Ectodermal cell (in vitro differentiated cells): ENCODE data around the gene TSPAN14.

Experiments used
- H3K27ac ChIP-seq: 2 replicates; pipeline ENCODE4 v1.7.0; 2013; ENCODE audit warnings: mild to moderate bottlenecking, low read depth, low read length; ENCODE audit not compliant: insufficient read depth, poor library complexity, severe bottlenecking
- H3K27me3 ChIP-seq: 2 replicates; pipeline ENCODE4 v1.7.0; 2013; ENCODE audit warnings: mild to moderate bottlenecking, low read length; ENCODE audit not compliant: insufficient read depth, control insufficient read depth, poor library complexity, severe bottlenecking
- H3K36me3 ChIP-seq: one replicate; pipeline ENCODE4 v1.7.0; 2013; ENCODE audit warnings: low read length; ENCODE audit not compliant: control insufficient read depth, insufficient read depth
- H3K4me1 ChIP-seq: one replicate; pipeline ENCODE4 v1.7.0; 2013; ENCODE audit warnings: low read length; ENCODE audit not compliant: control insufficient read depth, insufficient read depth
- H3K4me3 ChIP-seq: 2 replicates; pipeline ENCODE4 v1.7.0; 2013; ENCODE audit warnings: low read depth, low read length, control low read depth; ENCODE audit not compliant: insufficient read depth
- H3K9me3 ChIP-seq: 2 replicates; pipeline ENCODE4 v1.7.0; 2013; ENCODE audit warnings: mild to moderate bottlenecking, low read length, moderate library complexity; ENCODE audit not compliant: control insufficient read depth
- WGBS, 2 experiments: methylation state at CpG; one replicate each; pipeline ENCODE4 v1.1.7; 2013; ENCODE audit warnings: missing lambda C conversion rate in 2 of 2; 5-methylcytosine and 5-hydroxymethylcytosine counted together

TSPAN14 gene

DNA sequence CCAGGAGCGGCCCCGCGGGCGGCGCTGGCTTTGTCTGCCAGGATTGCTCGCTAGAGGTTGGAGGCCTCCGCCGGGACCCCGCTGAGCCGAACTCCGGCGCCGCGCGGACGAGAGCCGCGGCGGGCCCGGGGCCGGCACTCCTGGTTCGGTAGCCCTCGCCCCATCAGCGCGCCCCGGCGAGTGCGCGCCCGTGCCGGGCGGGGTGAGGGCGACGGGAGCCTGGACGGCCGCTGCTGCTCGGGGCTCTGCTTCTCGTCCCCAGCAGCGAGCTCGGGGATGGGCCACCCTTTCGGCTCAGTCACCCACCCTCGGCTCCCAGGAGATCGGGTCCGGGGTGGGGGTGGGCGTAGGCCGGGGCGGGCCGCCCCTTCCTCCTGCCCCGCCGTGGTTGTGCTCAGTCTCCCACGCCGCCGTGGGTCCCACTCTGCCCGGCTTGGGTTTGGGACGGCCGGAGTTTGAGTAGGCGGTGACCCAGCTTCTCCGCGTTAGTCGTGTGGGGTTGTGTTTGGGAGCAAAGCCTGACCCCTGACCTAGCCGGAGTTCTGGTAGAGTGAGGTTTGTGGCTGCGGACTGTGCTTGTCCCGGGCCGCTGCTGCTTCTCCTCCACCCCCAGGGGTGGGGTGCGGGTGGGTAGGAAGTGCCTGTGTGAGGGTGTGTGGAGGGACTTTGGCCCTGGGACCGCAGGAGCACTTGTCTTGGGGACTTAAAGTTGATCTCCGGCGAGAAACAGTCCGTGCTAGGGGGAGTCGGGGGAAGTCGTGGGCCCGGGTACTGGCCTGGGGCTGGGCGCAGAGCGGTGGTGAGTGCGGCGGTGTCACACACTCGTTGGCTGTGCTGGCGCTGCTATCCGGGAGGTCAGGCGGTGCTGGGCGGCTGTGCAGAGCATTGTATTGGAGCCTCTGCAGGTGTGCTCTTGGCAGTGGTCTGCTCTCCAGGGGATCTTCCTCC is 677 bp downstream of the TSPAN14 start:
- no peaks in the 10 kb centered on the region for H3K9me3 ChIP-seq
- peaks cover 32% of the 10 kb centered on the region for H3K4me1 ChIP-seq
- WGBS, 2 experiments = 0 to 1% methylated on average over 81 of the region's 81 CpGs
- H3K4me3 ChIP-seq = peak overlapping the region; percentile 91
- peak overlapping the region; percentile 87 for H3K27ac ChIP-seq
- H3K36me3 ChIP-seq = no peaks in the 10 kb centered on the region
- H3K27me3 ChIP-seq = no peaks in the 10 kb centered on the region

DNA sequence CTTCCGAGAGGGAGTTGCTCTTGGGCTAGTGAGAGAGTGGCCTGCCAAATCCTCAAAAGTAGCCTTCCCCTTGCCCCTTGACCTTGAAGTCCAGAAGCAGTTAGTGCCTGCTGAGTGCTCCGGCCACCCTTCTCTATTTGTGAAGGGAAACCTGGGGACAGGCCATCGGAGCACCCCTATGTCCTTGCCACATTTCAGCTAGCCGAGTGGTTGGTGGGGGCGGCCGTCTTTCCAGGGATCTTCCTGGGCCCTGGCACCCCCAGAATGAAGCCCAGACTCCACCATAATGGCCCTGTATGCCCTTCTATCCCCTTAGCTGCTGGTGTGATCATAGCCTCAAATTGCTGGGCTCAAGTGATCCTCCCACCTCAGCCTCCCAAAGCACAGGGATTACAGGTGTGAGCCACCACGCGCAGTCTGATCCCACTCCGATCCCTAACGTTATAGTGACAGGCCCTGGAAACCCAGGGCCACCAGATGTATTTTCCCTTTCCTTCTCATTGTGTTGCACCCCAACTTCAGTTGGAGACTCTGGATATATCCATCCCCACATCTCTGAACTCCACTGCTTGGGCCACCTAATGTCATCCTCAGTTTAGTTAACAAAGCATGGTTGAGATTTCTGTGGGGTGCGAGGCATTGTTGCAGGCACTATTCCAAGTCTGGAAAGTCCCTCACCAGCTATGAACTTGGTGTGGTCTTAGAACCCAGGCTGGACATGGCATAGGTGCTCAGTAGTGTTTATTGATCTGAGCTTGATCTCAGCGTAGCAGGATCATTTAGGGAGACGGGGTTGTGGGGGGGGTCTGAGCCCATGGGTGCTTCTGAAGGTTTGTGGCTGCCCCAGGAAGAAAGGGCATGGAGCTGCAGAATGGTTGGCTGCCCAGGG is 1.6 kb downstream of the TSPAN14 start:
- WGBS, 2 experiments = 74 to 78% methylated on average over 13 of the region's 13 CpGs
- Histone ChIP-seq H3K4me1 (peaks cover 39% of the 10 kb centered on the region), H3K27ac (no peak overlapping the region)

DNA sequence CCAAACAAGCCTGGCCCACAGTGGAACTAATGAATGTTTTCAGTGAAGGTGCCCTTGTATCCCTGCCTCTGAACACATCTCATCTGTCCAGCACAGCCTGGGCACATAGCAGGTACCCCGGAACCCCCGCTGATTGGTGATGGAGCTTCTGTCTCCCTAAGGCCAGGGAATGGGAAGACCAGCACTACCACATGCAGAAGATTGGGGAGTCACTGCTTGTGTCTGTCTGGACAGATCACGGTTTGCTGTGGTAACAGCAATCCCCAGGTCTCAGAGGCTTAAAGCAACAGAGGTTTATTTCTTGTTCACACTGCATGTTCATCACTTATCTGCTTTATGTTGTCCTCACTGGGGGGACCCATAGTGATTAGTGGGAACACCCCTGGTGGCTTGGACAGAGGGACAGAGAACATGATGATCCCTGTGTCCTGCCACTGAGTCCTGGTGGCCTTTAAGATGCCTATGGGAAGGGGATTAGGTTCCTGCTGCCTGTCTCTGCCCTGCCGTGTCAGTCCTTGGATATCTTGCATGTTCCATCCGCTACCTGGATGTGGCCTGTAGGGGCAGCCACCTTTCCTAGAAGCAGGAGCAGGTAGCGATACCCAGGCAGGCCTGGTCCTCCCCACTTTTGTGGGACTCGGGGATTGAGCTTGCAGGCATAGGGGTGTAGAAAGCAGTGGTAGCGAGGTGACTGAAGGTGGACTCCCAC is 3.6 kb downstream of the TSPAN14 start:
- Histone ChIP-seq H3K27ac (no peak overlapping the region), H3K4me3 (no peak overlapping the region), H3K36me3 (no peaks in the 10 kb centered on the region), H3K4me1 (peaks cover 59% of the 10 kb centered on the region), H3K27me3 (no peaks in the 10 kb centered on the region), H3K9me3 (no peaks in the 10 kb centered on the region)
- 89 to 94% methylated on average over 8 of the region's 8 CpGs for WGBS, 2 experiments

More for the DNA sequence above, 1.6 kb downstream of the TSPAN14 start:
- H3K27me3 ChIP-seq = no peaks in the 10 kb centered on the region
- H3K36me3 ChIP-seq = no peaks in the 10 kb centered on the region
- peak overlapping the region; percentile 91 for H3K4me3 ChIP-seq
- no peaks in the 10 kb centered on the region for H3K9me3 ChIP-seq

DNA sequence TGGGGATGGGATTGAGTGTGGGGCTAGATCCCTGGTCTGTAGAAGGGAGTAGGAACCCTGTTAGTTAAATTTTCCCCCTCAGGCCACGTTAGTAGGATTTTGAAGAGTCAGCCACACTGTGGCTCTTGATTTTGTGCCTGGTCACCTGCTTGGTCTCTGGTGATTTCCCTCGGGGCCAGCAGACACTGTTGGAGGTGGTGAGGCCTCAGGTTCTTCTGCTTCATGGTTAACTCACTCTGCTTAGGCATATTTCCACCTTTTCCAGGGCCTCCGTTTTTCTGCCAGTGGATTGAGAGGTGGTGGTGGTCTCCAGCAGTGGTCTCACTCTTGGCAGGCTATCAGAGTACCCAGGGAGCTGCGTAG is 4.1 kb downstream of the TSPAN14 start:
- Histone ChIP-seq H3K27me3 (no peaks in the 10 kb centered on the region), H3K36me3 (no peaks in the 10 kb centered on the region), H3K27ac (no peak overlapping the region), H3K4me1 (peaks cover 64% of the 10 kb centered on the region), H3K9me3 (no peaks in the 10 kb centered on the region), H3K4me3 (no peak overlapping the region)
- WGBS, 2 experiments = 88% methylated on average over 4 of the region's 4 CpGs

GRCh38 chr10:80458638-80459037 is 4.5 kb downstream of the TSPAN14 start:
- Histone ChIP-seq H3K27me3 (no peaks in the 10 kb centered on the region), H3K9me3 (no peaks in the 10 kb centered on the region), H3K36me3 (no peaks in the 10 kb centered on the region), H3K4me1 (peaks cover 68% of the 10 kb centered on the region), H3K27ac (no peak overlapping the region), H3K4me3 (no peak overlapping the region)
- WGBS, 2 experiments = 93 to 97% methylated on average over 6 of the region's 6 CpGs

- no peak overlapping the region for H3K27ac ChIP-seq
- 80 to 83% methylated on average over 9 of the region's 9 CpGs for WGBS, 2 experiments
Observed at GRCh38 chr10:80459047-80459865, 5.1 kb downstream of the TSPAN14 start.

GRCh38 chr10:80460399-80461207 is 6.5 kb downstream of the TSPAN14 start:
- Histone ChIP-seq H3K4me1 (peaks cover 82% of the 10 kb centered on the region), H3K27ac (peak overlapping the region; percentile 16), H3K9me3 (no peaks in the 10 kb centered on the region), H3K36me3 (no peaks in the 10 kb centered on the region), H3K4me3 (no peak overlapping the region), H3K27me3 (no peaks in the 10 kb centered on the region)
- WGBS, 2 experiments = 73 to 78% methylated on average over 6 of the region's 6 CpGs

More at GRCh38 chr10:80459047-80459865, 5.1 kb downstream of the TSPAN14 start:
- Histone ChIP-seq H3K27me3 (no peaks in the 10 kb centered on the region), H3K4me1 (peaks cover 74% of the 10 kb centered on the region), H3K9me3 (no peaks in the 10 kb centered on the region), H3K4me3 (no peak overlapping the region), H3K36me3 (no peaks in the 10 kb centered on the region)

DNA sequence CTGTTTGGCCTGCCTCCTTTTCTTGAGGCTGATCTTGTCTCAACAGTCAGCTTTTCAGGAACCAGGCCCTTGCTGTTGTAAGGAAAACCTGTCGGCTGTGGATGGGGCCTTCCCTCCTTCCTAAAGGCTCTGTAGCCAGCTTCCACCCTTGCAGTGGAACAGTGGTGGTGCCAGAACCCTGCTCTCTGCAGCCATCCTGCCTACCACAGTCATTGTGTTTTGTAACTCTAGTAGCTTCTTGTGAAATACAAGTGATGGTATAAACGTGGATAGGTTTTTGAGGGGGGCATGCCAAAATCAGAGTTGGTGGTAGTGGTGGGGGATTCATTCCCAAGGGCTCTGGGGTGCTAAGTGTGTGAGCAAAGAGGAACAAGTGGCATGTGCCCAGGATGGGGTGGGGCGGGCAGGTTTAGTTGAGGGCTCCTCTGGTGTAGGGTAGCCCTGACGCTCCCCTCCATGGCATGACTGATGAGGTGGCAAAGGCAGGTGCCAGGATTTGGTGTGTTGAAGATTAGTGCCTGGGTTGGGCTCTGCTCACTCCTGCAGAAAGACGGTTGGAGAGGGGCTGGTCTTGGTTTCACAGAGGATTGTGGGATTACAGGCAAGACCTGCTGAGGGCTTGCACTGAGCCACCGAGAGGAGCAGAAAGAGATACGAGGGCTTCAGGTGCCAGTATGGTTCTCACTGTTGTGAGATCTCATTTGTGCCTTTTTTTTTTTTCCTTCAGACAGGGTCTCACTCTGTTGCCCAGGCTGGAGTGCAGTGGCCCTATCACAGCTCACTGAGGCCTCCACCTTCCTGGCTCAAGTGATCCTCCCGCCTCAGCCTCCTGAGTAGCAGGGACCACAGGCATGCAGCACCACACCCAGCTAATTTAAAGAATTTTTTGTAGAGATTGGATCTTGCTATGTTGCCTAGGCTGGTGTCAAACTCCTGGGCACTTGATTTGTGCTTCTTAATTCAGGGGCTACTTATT is 7.4 kb downstream of the TSPAN14 start:
- H3K4me1 ChIP-seq = peaks cover 82% of the 10 kb centered on the region
- no peaks in the 10 kb centered on the region for H3K36me3 ChIP-seq

More for the DNA sequence above, 7.4 kb downstream of the TSPAN14 start:
- H3K9me3 ChIP-seq = no peaks in the 10 kb centered on the region
- WGBS, 2 experiments = 86 to 93% methylated on average over 8 of the region's 8 CpGs
- H3K27me3 ChIP-seq = no peaks in the 10 kb centered on the region
- no peak overlapping the region for H3K27ac ChIP-seq
- H3K4me3 ChIP-seq = no peak overlapping the region
